OCI-LY1 (cell line): ENCODE measurements around the gene MPHOSPH9.
A peak's percentile ranks its signal among the peaks of the same experiment; 100 is the strongest.

Experiments used
- H2AFZ ChIP-seq: fragments of 200-600 bp; sonication (generic), shearing (Covaris generic); 2 replicates; pipeline ENCODE4 v1.6.0; 2014; ENCODE audit warnings: antibody characterized with exemption, mild to moderate bottlenecking, low read length
- H3F3A ChIP-seq: fragments of 200-600 bp; sonication (generic), shearing (Covaris generic); 2 replicates; pipeline ENCODE4 v1.6.0; 2014; ENCODE audit warnings: mild to moderate bottlenecking, antibody characterized with exemption, low read length, moderate library complexity; ENCODE audit not compliant: insufficient read depth
- H3K27ac ChIP-seq: fragments of 200-600 bp; sonication (generic); 2 replicates; pipeline ENCODE4 v1.5.1; 2014; ENCODE audit warnings: low read length, mixed run types, mild to moderate bottlenecking, low read depth; ENCODE audit not compliant: poor library complexity, severe bottlenecking
- H3K27me3 ChIP-seq: fragments of 200-600 bp; sonication (generic); 2 replicates; pipeline ENCODE4 v1.6.0; 2014; ENCODE audit warnings: antibody characterized with exemption, mild to moderate bottlenecking, low read length, moderate library complexity; ENCODE audit not compliant: insufficient read depth
- H3K36me3 ChIP-seq: fragments of 200-600 bp; sonication (generic); 2 replicates; pipeline ENCODE4 v1.6.1; 2014; ENCODE audit warnings: mild to moderate bottlenecking, antibody characterized with exemption, low read length, moderate library complexity, mixed read lengths; ENCODE audit not compliant: insufficient read depth
- H3K4me1 ChIP-seq: fragments of 200-600 bp; sonication (generic); 2 replicates; pipeline ENCODE4 v1.5.1; 2014; ENCODE audit warnings: mild to moderate bottlenecking, low read length, moderate library complexity; ENCODE audit not compliant: insufficient read depth, severe bottlenecking
- H3K4me2 ChIP-seq: fragments of 200-600 bp; sonication (generic), shearing (Covaris generic); 2 replicates; pipeline ENCODE4 v1.6.1; 2014; ENCODE audit warnings: low read length
- H3K4me3 ChIP-seq: fragments of 200-600 bp; sonication (generic); 2 replicates; pipeline ENCODE4 v1.5.1; 2014; ENCODE audit warnings: low read length, low read depth, mild to moderate bottlenecking, mixed read lengths; ENCODE audit not compliant: poor library complexity, severe bottlenecking
- H3K79me2 ChIP-seq: fragments of 200-600 bp; shearing (Covaris generic); 2 replicates; pipeline ENCODE4 v1.6.1; 2016; ENCODE audit warnings: mixed run types, low read length, mixed read lengths; ENCODE audit not compliant: insufficient read depth
- H3K9ac ChIP-seq: fragments of 200-600 bp; sonication (generic), shearing (Covaris generic); 2 replicates; pipeline ENCODE4 v1.6.1; 2014; ENCODE audit warnings: mild to moderate bottlenecking, low read length, mixed read lengths
- H3K9me2 ChIP-seq: fragments of 200-600 bp; sonication (generic), shearing (Covaris generic); 2 replicates; pipeline ENCODE4 v1.6.1; 2014; ENCODE audit warnings: low read depth, mild to moderate bottlenecking, low read length, mixed read lengths
- H3K9me3 ChIP-seq: fragments of 200-600 bp; shearing (Covaris generic); 2 replicates; pipeline ENCODE4 v1.6.1; 2014; ENCODE audit warnings: low read length, mixed read lengths
- H4K20me1 ChIP-seq: fragments of 200-600 bp; sonication (generic), shearing (Covaris generic); 2 replicates; pipeline ENCODE4 v1.6.0; 2016; ENCODE audit warnings: mild to moderate bottlenecking, low read length; ENCODE audit not compliant: insufficient read depth
- EZH2 ChIP-seq: fragments of 200-600 bp; sonication (generic), shearing (Covaris generic); IDR thresholded peaks from 2 replicates; pipeline ENCODE4 v1.8.0; 2017; ENCODE audit warnings: borderline replicate concordance, mixed run types, mild to moderate bottlenecking, antibody characterized with exemption, low read length, moderate library complexity, mixed read lengths
- TF ChIP-seq, protein P1 (sequence below): fragments of 200-600 bp; sonication (generic), shearing (Covaris generic); IDR thresholded peaks from 2 replicates; pipeline ENCODE4 v1.5.1; 2017; ENCODE audit warnings: mild to moderate bottlenecking, antibody characterized with exemption, low read length, moderate library complexity, mixed read lengths

Gene MPHOSPH9

DNA sequence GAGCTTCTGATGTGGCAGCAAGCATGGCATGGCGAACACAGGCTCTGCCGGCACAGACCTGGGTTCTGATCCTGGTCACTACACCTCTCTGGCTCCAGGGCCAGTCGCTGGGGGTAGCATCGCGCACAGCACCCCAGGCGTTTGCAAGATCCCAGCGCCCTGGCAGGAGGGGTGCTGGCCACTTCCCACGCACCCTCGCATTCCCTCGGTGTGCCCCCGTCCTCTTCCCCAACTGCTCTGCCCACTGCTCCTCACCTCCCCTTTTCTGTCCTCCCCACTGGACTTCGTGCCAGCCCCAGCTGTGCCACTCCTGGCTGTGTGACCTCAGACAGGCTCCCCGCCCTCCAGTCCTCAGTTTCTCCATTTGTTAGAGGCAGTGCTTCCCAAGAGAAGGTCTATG is 35.9 kb upstream of the MPHOSPH9 start:
- Histone ChIP-seq H3K4me2 (peak overlapping the region; percentile 99; the same call in 1 of the 2 replicates), H3K27ac (no peak overlapping the region), H4K20me1 (no peaks in the 10 kb centered on the region), H3K4me1 (peaks cover 26% of the 10 kb centered on the region), H3K9ac (no peak overlapping the region; the same call in 1 of the 2 replicates), H3K4me3 (no peak overlapping the region), H3K27me3 (no peaks in the 10 kb centered on the region), H3K9me2 (no peaks in the 10 kb centered on the region), H3K36me3 (peaks cover 7% of the 10 kb centered on the region; the same call in 1 of the 2 replicates), H3K9me3 (no peaks in the 10 kb centered on the region), H3F3A (no peaks in the 10 kb centered on the region), H2AFZ (no peak overlapping the region), H3K79me2 (peaks cover 12% of the 10 kb centered on the region)
- TF ChIP-seq EZH2, result no peak
- TF ChIP-seq, protein P1, sequence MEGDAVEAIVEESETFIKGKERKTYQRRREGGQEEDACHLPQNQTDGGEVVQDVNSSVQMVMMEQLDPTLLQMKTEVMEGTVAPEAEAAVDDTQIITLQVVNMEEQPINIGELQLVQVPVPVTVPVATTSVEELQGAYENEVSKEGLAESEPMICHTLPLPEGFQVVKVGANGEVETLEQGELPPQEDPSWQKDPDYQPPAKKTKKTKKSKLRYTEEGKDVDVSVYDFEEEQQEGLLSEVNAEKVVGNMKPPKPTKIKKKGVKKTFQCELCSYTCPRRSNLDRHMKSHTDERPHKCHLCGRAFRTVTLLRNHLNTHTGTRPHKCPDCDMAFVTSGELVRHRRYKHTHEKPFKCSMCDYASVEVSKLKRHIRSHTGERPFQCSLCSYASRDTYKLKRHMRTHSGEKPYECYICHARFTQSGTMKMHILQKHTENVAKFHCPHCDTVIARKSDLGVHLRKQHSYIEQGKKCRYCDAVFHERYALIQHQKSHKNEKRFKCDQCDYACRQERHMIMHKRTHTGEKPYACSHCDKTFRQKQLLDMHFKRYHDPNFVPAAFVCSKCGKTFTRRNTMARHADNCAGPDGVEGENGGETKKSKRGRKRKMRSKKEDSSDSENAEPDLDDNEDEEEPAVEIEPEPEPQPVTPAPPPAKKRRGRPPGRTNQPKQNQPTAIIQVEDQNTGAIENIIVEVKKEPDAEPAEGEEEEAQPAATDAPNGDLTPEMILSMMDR, result no peak

DNA sequence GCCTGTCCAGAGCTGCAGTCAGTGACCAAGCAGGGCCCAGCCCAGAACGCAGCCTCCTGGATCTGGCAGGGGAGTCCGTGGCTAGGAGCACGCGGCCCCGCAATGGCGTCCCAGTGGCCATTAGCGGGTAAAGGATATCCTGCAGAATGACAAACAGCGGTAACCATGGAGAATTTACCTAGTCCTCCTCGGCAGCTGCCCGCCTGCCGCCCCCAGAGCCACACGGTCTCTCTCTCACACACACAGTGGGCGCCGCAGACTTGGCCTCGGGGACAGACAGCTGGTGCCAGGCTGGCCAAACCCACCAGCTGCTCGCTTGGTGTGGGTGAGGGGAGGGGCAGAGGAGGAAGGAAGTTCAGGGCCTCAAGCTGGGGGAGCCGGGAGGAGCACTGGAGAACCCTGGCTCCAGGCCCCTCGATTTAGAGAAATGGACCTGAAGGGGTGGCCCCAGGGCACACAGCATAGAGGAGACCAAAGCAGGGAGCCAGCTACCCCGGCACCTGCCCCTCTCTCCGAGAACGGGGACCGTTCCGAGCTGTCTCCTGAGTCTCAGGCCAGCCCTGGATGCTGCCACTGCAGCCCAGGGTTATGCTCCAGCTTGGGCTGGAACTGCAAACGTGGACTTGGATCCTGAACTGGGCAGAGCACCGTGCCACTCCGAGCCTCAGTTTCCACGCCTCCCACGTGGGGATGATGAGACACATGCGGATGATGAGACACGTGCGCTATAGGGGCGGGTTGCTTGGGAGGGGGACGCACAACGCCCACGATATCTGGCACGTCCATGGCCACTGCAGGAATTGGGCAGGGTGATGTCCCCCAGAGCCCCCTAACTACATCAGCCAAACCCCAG is 35.3 kb upstream of the MPHOSPH9 start:
- Histone ChIP-seq H3K9me3 (no peaks in the 10 kb centered on the region), H3K36me3 (peaks cover 13% of the 10 kb centered on the region; the same call in 1 of the 2 replicates), H3K9me2 (no peaks in the 10 kb centered on the region), H3K9ac (no peak overlapping the region), H3K4me1 (peaks cover 26% of the 10 kb centered on the region), H3K27me3 (no peaks in the 10 kb centered on the region), H3K4me2 (no peak overlapping the region), H2AFZ (no peak overlapping the region), H3K27ac (no peak overlapping the region), H3K4me3 (no peak overlapping the region), H3K79me2 (peaks cover 12% of the 10 kb centered on the region), H3F3A (no peaks in the 10 kb centered on the region), H4K20me1 (no peaks in the 10 kb centered on the region)
- TF ChIP-seq, protein P1, result no peak
- TF ChIP-seq EZH2, result no peak

DNA sequence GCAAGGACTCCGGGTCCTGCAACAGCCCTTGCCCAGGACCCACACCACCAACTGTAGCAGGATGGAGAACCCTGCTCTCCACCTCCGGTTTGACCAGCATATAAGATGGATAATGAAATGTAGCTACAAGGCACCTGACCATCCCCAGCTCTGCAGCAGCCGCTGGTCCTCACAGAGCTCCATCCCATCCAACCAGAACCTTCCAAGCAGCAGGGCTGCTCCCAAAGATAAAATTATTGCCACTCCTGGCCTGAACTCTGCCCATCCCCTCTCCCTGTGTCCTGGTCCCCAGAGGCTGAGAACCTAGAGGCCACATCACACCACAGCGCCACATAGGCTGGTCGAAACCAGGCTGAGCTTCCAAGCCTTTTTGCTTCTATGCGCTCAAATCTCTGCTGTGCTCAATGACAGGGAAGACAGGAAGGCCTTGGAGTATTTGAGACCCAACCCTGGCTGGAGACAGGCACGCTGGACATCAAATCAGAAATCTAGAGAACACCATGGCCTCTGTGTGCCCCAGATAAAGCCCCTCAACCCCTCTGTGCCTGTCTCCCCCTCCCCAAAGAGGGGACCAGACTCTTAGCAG is 34.5 kb upstream of the MPHOSPH9 start:
- H3K27ac ChIP-seq, result no peak overlapping the region
- peaks cover 18% of the 10 kb centered on the region; the same call in 1 of the 2 replicates for H3K36me3 ChIP-seq

More for the DNA sequence above, 34.5 kb upstream of the MPHOSPH9 start:
- Histone ChIP-seq H3K9me3 (no peaks in the 10 kb centered on the region), H3K9me2 (no peaks in the 10 kb centered on the region), H3F3A (no peaks in the 10 kb centered on the region), H3K79me2 (peaks cover 12% of the 10 kb centered on the region), H3K4me3 (no peak overlapping the region), H3K4me2 (no peak overlapping the region), H3K9ac (no peak overlapping the region), H4K20me1 (no peaks in the 10 kb centered on the region), H2AFZ (no peak overlapping the region), H3K27me3 (no peaks in the 10 kb centered on the region), H3K4me1 (peaks cover 23% of the 10 kb centered on the region)
- TF ChIP-seq, protein P1, result no peak
- TF ChIP-seq EZH2, result no peak
